ENCODE data around the gene SHROOM1. TPM values are rescaled to one million over a fixed set of nuclear protein-coding genes. Genes with fewer than 3 reads are reported as not detected.

SHROOM1 gene
- total RNA-seq, 4 donors from 2014 or later = 2.7 to 10.7 (median 3.7) TPM

DNA sequence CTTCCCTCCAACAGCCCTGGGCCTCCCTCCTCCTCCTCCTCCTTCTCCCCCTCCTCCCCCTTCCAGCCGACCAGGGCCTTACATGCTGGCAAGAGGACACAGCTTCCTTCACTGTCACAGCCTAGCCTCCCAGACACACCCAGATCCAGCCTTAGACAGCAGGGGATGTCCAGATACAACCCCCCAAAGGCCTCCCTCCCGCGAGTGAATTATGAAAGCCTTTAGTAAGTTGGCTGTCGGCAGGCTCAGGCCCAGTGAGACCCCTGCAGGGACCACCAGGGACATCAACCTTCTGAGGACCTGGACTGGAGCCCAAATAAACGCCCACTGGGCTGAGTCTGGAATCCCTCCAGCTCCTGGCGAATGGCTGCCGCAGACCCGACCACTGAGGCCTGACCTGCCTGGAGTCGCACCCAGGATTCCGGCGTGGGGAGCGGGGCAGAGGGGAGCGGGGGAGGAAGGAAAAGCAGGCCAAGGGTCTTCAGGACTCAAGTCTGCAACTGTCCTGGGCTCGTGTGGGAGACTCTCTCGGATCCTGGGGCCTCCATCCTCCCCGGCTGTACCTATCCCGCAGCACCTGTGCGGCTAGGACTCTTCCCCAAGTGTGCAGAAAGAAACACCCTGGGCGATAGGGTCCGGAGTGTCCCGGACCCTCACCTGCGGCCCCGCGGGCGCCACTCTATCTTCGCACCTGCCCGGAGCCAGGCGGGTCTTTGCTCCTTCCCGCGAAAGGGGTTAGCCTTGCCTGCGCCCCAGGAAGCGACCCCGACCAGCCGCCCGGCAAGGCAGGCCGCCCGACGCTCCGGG lies 54.1 kb downstream of the SHROOM1 start:
- TF ChIP-seq POLR2A (IDR thresholded peaks at IDR 0.05) = no peak
- TF ChIP-seq, protein P1, sequence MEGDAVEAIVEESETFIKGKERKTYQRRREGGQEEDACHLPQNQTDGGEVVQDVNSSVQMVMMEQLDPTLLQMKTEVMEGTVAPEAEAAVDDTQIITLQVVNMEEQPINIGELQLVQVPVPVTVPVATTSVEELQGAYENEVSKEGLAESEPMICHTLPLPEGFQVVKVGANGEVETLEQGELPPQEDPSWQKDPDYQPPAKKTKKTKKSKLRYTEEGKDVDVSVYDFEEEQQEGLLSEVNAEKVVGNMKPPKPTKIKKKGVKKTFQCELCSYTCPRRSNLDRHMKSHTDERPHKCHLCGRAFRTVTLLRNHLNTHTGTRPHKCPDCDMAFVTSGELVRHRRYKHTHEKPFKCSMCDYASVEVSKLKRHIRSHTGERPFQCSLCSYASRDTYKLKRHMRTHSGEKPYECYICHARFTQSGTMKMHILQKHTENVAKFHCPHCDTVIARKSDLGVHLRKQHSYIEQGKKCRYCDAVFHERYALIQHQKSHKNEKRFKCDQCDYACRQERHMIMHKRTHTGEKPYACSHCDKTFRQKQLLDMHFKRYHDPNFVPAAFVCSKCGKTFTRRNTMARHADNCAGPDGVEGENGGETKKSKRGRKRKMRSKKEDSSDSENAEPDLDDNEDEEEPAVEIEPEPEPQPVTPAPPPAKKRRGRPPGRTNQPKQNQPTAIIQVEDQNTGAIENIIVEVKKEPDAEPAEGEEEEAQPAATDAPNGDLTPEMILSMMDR (IDR thresholded peaks at IDR 0.05) = no peak
- 10% methylated on average over 1 of the region's 39 CpGs; no CpG with 5 or more reads in 1 of the 2 donors for WGBS, 2 donors
- Histone ChIP-seq H3K4me3 (peak overlapping the region; percentile 79 to 96 (median 86)), H3K27ac (peak overlapping the region; percentile 82 to 91 (median 87)), H3K36me3 (no peaks in the 10 kb centered on the region), H3K27me3 (no peaks in the 10 kb centered on the region), H3K4me1 (peaks cover 32 to 62% (median 37%) of the 10 kb centered on the region in 3 donors), H3K9me3 (no peaks in the 10 kb centered on the region)
- intact Hi-C loops (cut with DNase I) = no loop called here
- DNase-seq = no peak

DNA sequence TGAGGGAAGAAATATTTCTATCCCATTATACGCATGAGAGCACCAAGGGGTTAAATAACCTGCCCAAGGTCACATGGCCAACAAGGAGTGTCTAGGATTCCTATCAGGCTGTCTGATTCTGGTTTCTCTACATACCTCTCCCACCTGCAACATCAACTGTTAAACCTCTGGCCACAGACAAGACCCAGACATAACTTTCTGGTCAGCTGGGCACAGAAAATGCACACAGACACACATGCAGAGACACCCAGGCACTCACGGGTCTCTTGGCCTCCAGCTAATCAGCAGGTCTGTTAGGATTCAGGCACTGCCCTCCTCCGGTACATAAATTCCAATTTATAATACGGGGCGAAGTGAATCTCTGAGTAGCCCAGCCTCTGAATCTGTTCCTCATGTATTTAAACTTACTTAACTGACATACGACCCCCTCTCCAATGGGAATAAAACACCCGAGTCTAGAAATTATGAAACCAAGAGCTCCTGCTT lies 54.9 kb downstream of the SHROOM1 start:
- intact Hi-C loops (cut with DNase I) = no loop called here
- H3K9me3 ChIP-seq = no peaks in the 10 kb centered on the region
- H3K36me3 ChIP-seq = no peaks in the 10 kb centered on the region
- no peaks in the 10 kb centered on the region for H3K27me3 ChIP-seq
- peaks cover 34 to 71% (median 43%) of the 10 kb centered on the region in 3 donors for H3K4me1 ChIP-seq
- peak overlapping the region in 3 of 4 donors; percentile 82 to 91 (median 89) for H3K27ac ChIP-seq
- 24 to 26% methylated on average over 6 of the region's 7 CpGs for WGBS, 2 donors
- TF ChIP-seq POLR2A (IDR thresholded peaks at IDR 0.05) = no peak
- TF ChIP-seq, protein P1 (IDR thresholded peaks at IDR 0.05) = no peak
- peak overlapping the region in 3 of 4 donors; percentile 80 to 96 (median 93) for H3K4me3 ChIP-seq
- no peak for DNase-seq

DNA sequence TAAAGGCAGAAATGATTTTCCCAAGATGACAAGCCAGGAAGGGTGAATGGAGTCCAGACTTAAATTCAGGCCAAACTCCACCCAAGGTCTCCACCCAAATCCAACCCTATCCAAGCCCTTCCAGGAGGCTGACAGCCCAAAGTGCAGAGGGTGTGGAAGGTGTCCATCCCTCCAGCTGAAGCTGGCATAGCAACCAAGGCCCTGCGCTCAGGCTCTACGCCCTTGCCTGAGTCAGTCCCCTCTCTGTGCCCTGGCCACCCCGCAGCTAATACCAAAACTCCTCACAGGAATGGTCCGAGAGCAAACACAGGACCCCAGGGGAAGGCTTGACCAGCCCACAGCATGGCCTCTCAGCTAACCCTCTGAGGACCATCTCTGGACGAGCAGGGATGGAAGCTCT lies 55.6 kb downstream of the SHROOM1 start:
- Histone ChIP-seq H3K27ac (peak overlapping the region in 3 of 4 donors; percentile 82 to 91 (median 89)), H3K4me1 (peaks cover 34 to 76% (median 43%) of the 10 kb centered on the region in 3 donors), H3K36me3 (no peaks in the 10 kb centered on the region), H3K4me3 (no peak overlapping the region), H3K27me3 (no peaks in the 10 kb centered on the region), H3K9me3 (no peaks in the 10 kb centered on the region)
- intact Hi-C loops (cut with DNase I) = no loop called here
- no peak for DNase-seq
- 60% methylated on average over 2 of the region's 5 CpGs; no CpG with 5 or more reads in 1 of the 2 donors for WGBS, 2 donors
- TF ChIP-seq, protein P1 (IDR thresholded peaks at IDR 0.05) = no peak
- no peak for TF ChIP-seq POLR2A (IDR thresholded peaks at IDR 0.05)

DNA sequence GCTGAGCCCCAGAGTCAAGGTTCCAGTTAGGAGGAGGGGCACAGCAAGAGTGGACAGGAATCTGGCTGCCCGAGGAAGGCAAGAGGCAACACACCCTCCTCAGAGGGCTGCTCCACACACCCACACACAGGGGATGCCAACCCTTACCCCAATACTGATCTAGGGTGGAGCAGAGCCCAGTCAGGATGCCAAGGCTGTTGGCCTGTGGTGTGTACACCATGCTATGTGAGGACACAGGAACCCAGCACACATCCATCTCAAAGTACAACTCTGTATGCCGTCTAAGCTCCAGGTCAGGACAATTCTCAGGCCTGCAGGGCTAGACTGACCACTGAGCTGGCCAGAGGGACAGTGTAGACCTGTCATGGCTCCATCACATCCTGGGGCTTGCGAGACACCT lies 56.0 kb downstream of the SHROOM1 start:
- TF ChIP-seq, protein P1 (IDR thresholded peaks at IDR 0.05) = no peak
- no peak for TF ChIP-seq POLR2A (IDR thresholded peaks at IDR 0.05)
- H3K4me1 ChIP-seq = peaks cover 34 to 76% (median 43%) of the 10 kb centered on the region in 3 donors

More for the DNA sequence above, 56.0 kb downstream of the SHROOM1 start:
- Histone ChIP-seq H3K36me3 (no peaks in the 10 kb centered on the region), H3K9me3 (no peaks in the 10 kb centered on the region), H3K27me3 (no peaks in the 10 kb centered on the region), H3K27ac (peak overlapping the region in 2 of 4 donors; percentile 82 to 91), H3K4me3 (no peak overlapping the region)
- WGBS, 2 donors = 30% methylated on average over 2 of the region's 3 CpGs; no CpG with 5 or more reads in 1 of the 2 donors
- intact Hi-C loops (cut with DNase I) = no loop called here
- no peak for DNase-seq

Data from esophagus squamous epithelium (tissue), 5 donors.